ENCODE data around the gene MB. TPM values are rescaled to one million over a fixed set of nuclear protein-coding genes. Genes with fewer than 3 reads are reported as not detected.

The MB gene
- total and polyA plus RNA-seq, 9 of the 15 experiments (the other 6 are each of a cell fraction or from before 2014, with no cell fraction given): not detected

DNA sequence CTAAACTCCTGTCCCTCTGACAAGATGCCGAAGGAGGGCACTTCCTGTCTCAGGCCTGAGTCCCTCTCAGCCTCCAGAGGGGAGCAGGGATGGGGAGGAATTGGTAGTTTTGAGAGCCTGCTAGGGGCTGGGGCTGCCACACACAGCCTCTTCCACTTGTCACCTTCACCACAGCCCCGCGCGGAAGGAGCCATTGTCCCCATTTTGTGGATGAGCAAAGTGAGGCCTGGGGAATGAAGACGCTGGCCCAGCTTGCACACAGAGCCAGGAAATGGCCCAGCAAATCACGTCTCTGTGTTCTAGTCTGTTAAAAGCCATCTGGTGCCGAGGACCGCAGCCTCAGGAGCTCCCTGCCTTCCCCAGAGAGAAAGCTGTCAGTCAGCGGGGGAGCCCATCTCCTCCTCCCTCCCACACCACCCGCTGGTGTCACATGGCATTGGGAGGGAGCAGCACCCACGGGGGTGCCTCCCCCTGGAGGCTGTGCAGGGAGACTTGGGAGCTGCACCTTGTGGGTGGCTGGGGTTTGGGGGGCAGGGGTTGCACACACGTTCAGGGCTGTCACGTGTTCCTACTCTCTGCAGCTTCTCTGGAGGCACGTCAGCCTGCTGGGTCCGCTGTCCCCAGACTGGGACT is 41.9 kb downstream of the MB start (continued):
- no peak for TF ChIP-seq ZNF41 (CRISPR knock-in tag; conservative IDR thresholded peaks at IDR 0.05)
- no peak for TF ChIP-seq ZEB2 (IDR thresholded peaks at IDR 0.05)
- TF ChIP-seq TOE1 (IDR thresholded peaks at IDR 0.05; ENCODE audit: borderline replicate concordance): no peak
- TF ChIP-seq TOE1 (CRISPR knock-in tag; IDR thresholded peaks at IDR 0.05; ENCODE audit: borderline replicate concordance, low read depth): no peak
- peak; percentile 53 for TF ChIP-seq RBM25 (IDR thresholded peaks at IDR 0.05; ENCODE audit: low read depth, low read length, severe bottlenecking)
- 0 out of 2 replicates have a peak, but pooled peaks have one; percentile 8 for TF ChIP-seq EGR1 (conservative IDR thresholded peaks at IDR 0.05)
- TF ChIP-seq, protein P1, sequence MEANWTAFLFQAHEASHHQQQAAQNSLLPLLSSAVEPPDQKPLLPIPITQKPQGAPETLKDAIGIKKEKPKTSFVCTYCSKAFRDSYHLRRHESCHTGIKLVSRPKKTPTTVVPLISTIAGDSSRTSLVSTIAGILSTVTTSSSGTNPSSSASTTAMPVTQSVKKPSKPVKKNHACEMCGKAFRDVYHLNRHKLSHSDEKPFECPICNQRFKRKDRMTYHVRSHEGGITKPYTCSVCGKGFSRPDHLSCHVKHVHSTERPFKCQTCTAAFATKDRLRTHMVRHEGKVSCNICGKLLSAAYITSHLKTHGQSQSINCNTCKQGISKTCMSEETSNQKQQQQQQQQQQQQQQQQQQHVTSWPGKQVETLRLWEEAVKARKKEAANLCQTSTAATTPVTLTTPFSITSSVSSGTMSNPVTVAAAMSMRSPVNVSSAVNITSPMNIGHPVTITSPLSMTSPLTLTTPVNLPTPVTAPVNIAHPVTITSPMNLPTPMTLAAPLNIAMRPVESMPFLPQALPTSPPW (CRISPR knock-in tag; IDR thresholded peaks at IDR 0.05): peak; percentile 67; the same call in 1 of the 2 replicates

DNA sequence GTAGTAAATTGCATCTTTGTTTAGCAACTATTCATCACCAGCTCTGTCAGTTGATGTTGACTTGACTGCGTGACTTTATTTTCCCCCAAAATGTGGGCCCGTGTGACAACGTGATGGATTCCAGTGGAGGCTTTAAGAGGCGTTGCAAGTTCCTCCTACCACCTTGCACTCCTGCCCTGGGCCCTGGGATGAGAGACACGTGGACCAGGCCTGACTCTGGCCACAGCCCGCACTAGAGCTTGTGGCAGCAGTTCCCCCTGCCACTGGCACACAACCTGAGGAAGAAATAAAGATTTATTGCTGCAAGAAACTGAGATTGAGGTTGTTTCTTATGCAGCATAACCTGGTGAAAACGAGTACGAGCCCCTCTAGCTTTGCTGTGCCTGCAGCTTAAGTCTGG is 44.6 kb downstream of the MB start:
- H3K27ac ChIP-seq (ENCODE audit: extremely low read depth, low read depth, low read length): no peak overlapping the region
- ChIA-PET CTCF (ENCODE audit: low intra/inter-chr PET ratio) (no interaction called here), POLR2A (interaction anchor here (0.7 to 1.6 kb wide), 4 partner anchors 8 to 145 kb away, joined by 3 to 5 read pairs (median 4); no protein-coding TSS in a partner anchor)
- H3K4me2 ChIP-seq (ENCODE audit: insufficient read depth, low read length): no peak overlapping the region
- H3K4me3 ChIP-seq: no peak overlapping the region
- H3K36me3 ChIP-seq (ENCODE audit: control insufficient read depth, insufficient read depth, low read length): no peaks in the 10 kb centered on the region
- no peak for DNase-seq (ENCODE audit: extremely low read depth in 1 of 4, low spot score in 3 of 4)
- intact Hi-C loops (cut with micrococcal nuclease): no loop called here
- H3K79me2 ChIP-seq (ENCODE audit: control insufficient read depth, insufficient read depth, low read length): no peaks in the 10 kb centered on the region
- H3K9me3 ChIP-seq (replicated peaks; ENCODE audit: control insufficient read depth, insufficient read depth, low read depth, low read length): no peaks in the 10 kb centered on the region
- H4K20me1 ChIP-seq (replicated peaks; ENCODE audit: control insufficient read depth, insufficient read depth, low read length): no peaks in the 10 kb centered on the region
- BruUV-seq (replicated peaks): no TSS peak
- no peaks in the 10 kb centered on the region; a peak in 1 of 5 replicates for H3K4me1 ChIP-seq (replicated peaks in 1 of 2; ENCODE audit: control insufficient read depth in 2 of 2, insufficient read depth in 2 of 2, low read length in 2 of 2)
- WGBS (ENCODE audit: insufficient coverage, low coverage, missing lambda C conversion rate): 2% methylated on average over 6 of the region's 8 CpGs
- FAIRE-seq: no peak
- H3K9me1 ChIP-seq (ENCODE audit: control insufficient read depth, insufficient read depth, low read length): no peaks in the 10 kb centered on the region
- peaks cover 10 to 47% of the 10 kb centered on the region in 2 experiments; a peak in 4 of 5 replicates for H3K27me3 ChIP-seq (ENCODE audit: control insufficient read depth in 2 of 2, insufficient read depth in 2 of 2, low read length in 2 of 2)
- TF ChIP-seq, protein P2, sequence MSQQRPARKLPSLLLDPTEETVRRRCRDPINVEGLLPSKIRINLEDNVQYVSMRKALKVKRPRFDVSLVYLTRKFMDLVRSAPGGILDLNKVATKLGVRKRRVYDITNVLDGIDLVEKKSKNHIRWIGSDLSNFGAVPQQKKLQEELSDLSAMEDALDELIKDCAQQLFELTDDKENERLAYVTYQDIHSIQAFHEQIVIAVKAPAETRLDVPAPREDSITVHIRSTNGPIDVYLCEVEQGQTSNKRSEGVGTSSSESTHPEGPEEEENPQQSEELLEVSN (IDR thresholded peaks at IDR 0.05; ENCODE audit: borderline replicate concordance in 1 of 2, extremely low read depth in 1 of 2, insufficient read depth in 1 of 2, insufficient read length in 1 of 2, low read depth in 1 of 2, low read length in 1 of 2, poor library complexity in 1 of 2, severe bottlenecking in 1 of 2): no peak
- TF ChIP-seq, protein P3, sequence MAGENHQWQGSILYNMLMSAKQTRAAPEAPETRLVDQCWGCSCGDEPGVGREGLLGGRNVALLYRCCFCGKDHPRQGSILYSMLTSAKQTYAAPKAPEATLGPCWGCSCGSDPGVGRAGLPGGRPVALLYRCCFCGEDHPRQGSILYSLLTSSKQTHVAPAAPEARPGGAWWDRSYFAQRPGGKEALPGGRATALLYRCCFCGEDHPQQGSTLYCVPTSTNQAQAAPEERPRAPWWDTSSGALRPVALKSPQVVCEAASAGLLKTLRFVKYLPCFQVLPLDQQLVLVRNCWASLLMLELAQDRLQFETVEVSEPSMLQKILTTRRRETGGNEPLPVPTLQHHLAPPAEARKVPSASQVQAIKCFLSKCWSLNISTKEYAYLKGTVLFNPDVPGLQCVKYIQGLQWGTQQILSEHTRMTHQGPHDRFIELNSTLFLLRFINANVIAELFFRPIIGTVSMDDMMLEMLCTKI (IDR thresholded peaks at IDR 0.05; ENCODE audit: partially characterized antibody): no peak
- TF ChIP-seq, protein P4, sequence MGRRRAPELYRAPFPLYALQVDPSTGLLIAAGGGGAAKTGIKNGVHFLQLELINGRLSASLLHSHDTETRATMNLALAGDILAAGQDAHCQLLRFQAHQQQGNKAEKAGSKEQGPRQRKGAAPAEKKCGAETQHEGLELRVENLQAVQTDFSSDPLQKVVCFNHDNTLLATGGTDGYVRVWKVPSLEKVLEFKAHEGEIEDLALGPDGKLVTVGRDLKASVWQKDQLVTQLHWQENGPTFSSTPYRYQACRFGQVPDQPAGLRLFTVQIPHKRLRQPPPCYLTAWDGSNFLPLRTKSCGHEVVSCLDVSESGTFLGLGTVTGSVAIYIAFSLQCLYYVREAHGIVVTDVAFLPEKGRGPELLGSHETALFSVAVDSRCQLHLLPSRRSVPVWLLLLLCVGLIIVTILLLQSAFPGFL (CRISPR knock-in tag; IDR thresholded peaks at IDR 0.05): no peak
- TF ChIP-seq, protein P5, sequence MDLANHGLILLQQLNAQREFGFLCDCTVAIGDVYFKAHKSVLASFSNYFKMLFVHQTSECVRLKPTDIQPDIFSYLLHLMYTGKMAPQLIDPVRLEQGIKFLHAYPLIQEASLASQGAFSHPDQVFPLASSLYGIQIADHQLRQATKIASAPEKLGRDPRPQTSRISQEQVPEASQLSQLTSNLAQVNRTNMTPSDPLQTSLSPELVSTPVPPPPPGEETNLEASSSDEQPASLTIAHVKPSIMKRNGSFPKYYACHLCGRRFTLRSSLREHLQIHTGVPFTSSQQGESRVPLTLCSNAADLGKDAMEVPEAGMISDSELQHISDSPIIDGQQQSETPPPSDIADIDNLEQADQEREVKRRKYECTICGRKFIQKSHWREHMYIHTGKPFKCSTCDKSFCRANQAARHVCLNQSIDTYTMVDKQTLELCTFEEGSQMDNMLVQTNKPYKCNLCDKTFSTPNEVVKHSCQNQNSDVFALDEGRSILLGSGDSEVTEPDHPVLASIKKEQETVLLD (IDR thresholded peaks at IDR 0.05): no peak
- TF ChIP-seq NRF1 (conservative IDR thresholded peaks at IDR 0.05 in 1 of 2, IDR thresholded peaks at IDR 0.05 in 1 of 2): no peak
- in situ Hi-C loops (cut with MboI): no loop called here
- H3K9ac ChIP-seq (ENCODE audit: insufficient read depth in 1 of 2, low read depth in 2 of 2, low read length in 2 of 2): no peak overlapping the region
- H2AFZ ChIP-seq (ENCODE audit: low read depth, low read length): no peak overlapping the region
- ATAC-seq: no peak
